Common myeloid progenitor, CD34-positive (primary cell): ENCODE measurements around the gene OPTN.
"Not testable (repeated sequence)": the region's sequence is repeated elsewhere in the genome, so short reads cannot be mapped to it uniquely, and the experiment has no call there.

Source experiments
- CTCF ChIA-PET: fragments of 350-600 bp; sonication (Branson Sonifier 250); formaldehyde crosslinking; loops from one replicate; lab custom pipeline; 2021; ENCODE audit warnings: antibody characterized with exemption; lab: Charles Lee
- POLR2A ChIA-PET: fragments of 350-600 bp; sonication (Branson Sonifier 250); formaldehyde crosslinking; loops from one replicate; lab custom pipeline; 2021; ENCODE audit warnings: antibody characterized with exemption; lab: Charles Lee
- DNase-seq, 3 donors: peaks; one replicate each; pipeline versions ENCODE4 v3.0.0 to v3.0.0-alpha.2; 2013
- H3K27ac ChIP-seq, 2 experiments: 1 replicate in 1 of 2; 2 replicates in 1 of 2; pipeline ENCODE4 v1.7.0; 2013; ENCODE audit warnings: inconsistent platforms in 2 of 2, low read length in 2 of 2, mild to moderate bottlenecking in 2 of 2, low read depth in 1 of 2, moderate library complexity in 1 of 2; ENCODE audit not compliant: severe bottlenecking in 2 of 2, insufficient read depth in 1 of 2, poor library complexity in 1 of 2
- H3K27me3 ChIP-seq, 5 experiments: replicated peaks in 2 of 5; 1 replicate in 3 of 5; 2 replicates in 2 of 5; pipeline versions ENCODE4 v1.6.1 to v1.7.0; 2013; ENCODE audit warnings: low read length in 4 of 5, mild to moderate bottlenecking in 2 of 5, moderate library complexity in 2 of 5, inconsistent platforms in 1 of 5; ENCODE audit not compliant: insufficient read depth in 5 of 5, control insufficient read depth in 4 of 5
- H3K36me3 ChIP-seq, 4 experiments: 1 replicate in 2 of 4; 2 replicates in 2 of 4; pipeline versions ENCODE4 v1.6.1 to v1.7.0; 2013; ENCODE audit warnings: low read length in 3 of 4, control low read depth in 1 of 4, mild to moderate bottlenecking in 1 of 4; ENCODE audit not compliant: control insufficient read depth in 4 of 4, insufficient read depth in 4 of 4
- H3K4me1 ChIP-seq, 4 experiments: 1 replicate in 3 of 4; 2 replicates in 1 of 4; pipeline versions ENCODE4 v1.6.1 to v1.7.1; 2013; ENCODE audit warnings: low read length in 3 of 4, mild to moderate bottlenecking in 3 of 4, control low read depth in 1 of 4, inconsistent platforms in 1 of 4, moderate library complexity in 1 of 4; ENCODE audit not compliant: control insufficient read depth in 4 of 4, insufficient read depth in 4 of 4; ENCODE audit errors: control extremely low read depth in 1 of 4
- H3K4me3 ChIP-seq, 7 experiments: 1 replicate in 4 of 7; 2 replicates in 3 of 7; pipeline versions ENCODE4 v1.5.1 to v1.7.0; 2013; ENCODE audit warnings: mild to moderate bottlenecking in 7 of 7, low read length in 6 of 7, moderate library complexity in 6 of 7, inconsistent platforms in 2 of 7, low read depth in 2 of 7, control low read depth in 1 of 7; ENCODE audit not compliant: insufficient read depth in 4 of 7, control insufficient read depth in 1 of 7; ENCODE audit errors: extremely low read depth in 1 of 7
- H3K9me3 ChIP-seq, 5 experiments: 1 replicate in 4 of 5; 2 replicates in 1 of 5; pipeline versions ENCODE4 v1.6.1 to v1.7.1; 2013; ENCODE audit warnings: low read length in 4 of 5, mild to moderate bottlenecking in 2 of 5, inconsistent platforms in 1 of 5, low read depth in 1 of 5, moderate library complexity in 1 of 5; ENCODE audit not compliant: control insufficient read depth in 4 of 5, insufficient read depth in 2 of 5; ENCODE audit errors: control extremely low read depth in 1 of 5
- WGBS: methylation state at CpG from one replicate; pipeline ENCODE4 v1.1.5; 2013; ENCODE audit not compliant: insufficient coverage; 5-methylcytosine and 5-hydroxymethylcytosine counted together

OPTN gene

GRCh38 chr10:13144814-13145213 lies 44.9 kb downstream of the OPTN start:
- Histone ChIP-seq H3K4me3 (no peak overlapping the region), H3K4me1 (no peaks in the 10 kb centered on the region), H3K36me3 (peaks cover 0 to 19% (median 2%) of the 10 kb centered on the region in 4 experiments), H3K9me3 (peaks cover 0 to 12% (median 2%) of the 10 kb centered on the region in 5 experiments), H3K27ac (no peak overlapping the region), H3K27me3 (no peaks in the 10 kb centered on the region)
- POLR2A ChIA-PET: no interaction called here
- DNase-seq: no peak
- CTCF ChIA-PET: no interaction called here
- 100% methylated on average over 2 of the region's 3 CpGs for WGBS

DNA sequence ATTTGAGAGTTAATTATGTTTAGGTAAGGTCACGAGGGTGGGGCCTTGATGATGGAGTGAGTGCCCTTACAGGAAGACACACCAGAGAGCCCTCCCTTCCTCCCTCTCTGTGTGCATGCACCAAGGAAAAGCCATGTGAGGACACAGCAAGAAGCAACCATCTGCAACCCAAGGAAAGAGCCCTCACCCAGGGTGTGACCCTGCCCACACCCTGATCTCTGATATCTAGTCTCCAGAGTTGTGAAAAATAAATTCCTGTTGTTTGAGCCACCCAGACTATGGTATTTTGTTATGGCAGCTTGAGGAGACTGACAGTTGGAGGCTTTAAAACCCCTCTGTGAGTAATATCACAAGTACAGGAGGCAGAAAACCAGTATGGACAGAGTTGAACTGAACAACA lies 46.4 kb downstream of the OPTN start:
- no peak overlapping the region for H3K4me3 ChIP-seq
- no peaks in the 10 kb centered on the region for H3K27me3 ChIP-seq
- no peak for DNase-seq
- H3K27ac ChIP-seq: no peak overlapping the region
- peaks cover 0 to 12% (median 2%) of the 10 kb centered on the region in 5 experiments for H3K9me3 ChIP-seq
- WGBS: no CpG with 5 or more reads among the region's 1 CpG
- H3K4me1 ChIP-seq: no peaks in the 10 kb centered on the region
- ChIA-PET POLR2A (no interaction called here), CTCF (no interaction called here)
- H3K36me3 ChIP-seq: peaks cover 0 to 10% (median 2%) of the 10 kb centered on the region in 4 experiments

DNA sequence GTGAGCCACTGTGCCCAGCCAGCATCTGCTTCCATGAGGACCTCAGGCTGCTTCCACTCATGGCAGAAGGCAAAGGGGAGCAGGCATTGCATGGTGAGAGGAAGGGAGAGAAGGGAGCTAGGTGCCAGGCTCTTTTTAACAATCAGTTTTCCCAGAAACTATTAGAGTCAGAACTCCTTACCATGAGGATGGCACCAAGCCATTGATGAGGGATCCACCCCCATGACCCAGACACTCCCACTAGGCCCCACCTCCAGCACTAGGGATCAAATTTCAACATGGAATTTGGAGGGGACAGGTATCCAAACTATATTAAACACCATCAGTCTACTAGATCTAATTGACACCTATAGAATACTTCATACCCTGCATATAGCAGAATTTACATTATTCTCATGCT lies 47.2 kb downstream of the OPTN start:
- H3K27me3 ChIP-seq: no peaks in the 10 kb centered on the region
- CTCF ChIA-PET: no interaction called here
- H3K27ac ChIP-seq: no peak overlapping the region
- POLR2A ChIA-PET: no interaction called here
- peaks cover 0 to 12% (median 2%) of the 10 kb centered on the region in 5 experiments for H3K9me3 ChIP-seq
- peaks cover 0 to 8% (median 2%) of the 10 kb centered on the region in 4 experiments for H3K36me3 ChIP-seq
- H3K4me1 ChIP-seq: no peaks in the 10 kb centered on the region
- H3K4me3 ChIP-seq: no peak overlapping the region
- DNase-seq: no peak

DNA sequence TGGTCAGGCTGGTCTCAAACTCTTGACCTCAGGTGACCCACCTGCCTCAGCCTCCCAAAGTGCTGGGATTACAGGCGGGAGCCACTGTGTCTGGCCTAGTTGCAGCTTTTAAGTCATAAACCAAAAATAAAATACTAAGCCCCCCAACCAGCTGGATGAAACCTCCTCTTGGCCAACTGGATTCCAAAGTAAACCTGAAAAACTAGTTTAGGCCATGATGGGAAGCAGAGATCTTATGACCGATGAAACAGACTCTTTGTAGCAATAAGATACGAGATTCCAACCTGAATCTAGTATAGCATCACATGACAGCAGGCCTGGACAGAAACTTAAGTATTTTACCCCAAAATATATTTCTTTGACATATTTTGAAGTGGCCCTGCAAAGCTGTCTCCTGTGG lies 52.3 kb downstream of the OPTN start:
- no peak overlapping the region for H3K4me3 ChIP-seq
- H3K9me3 ChIP-seq: no peaks in the 10 kb centered on the region
- no peaks in the 10 kb centered on the region for H3K27me3 ChIP-seq
- CTCF ChIA-PET: no interaction called here
- H3K27ac ChIP-seq: no peak overlapping the region
- no peak for DNase-seq
- WGBS: 94% methylated on average over 2 of the region's 3 CpGs
- POLR2A ChIA-PET: no interaction called here
- no peaks in the 10 kb centered on the region for H3K4me1 ChIP-seq
- no peaks in the 10 kb centered on the region for H3K36me3 ChIP-seq

DNA sequence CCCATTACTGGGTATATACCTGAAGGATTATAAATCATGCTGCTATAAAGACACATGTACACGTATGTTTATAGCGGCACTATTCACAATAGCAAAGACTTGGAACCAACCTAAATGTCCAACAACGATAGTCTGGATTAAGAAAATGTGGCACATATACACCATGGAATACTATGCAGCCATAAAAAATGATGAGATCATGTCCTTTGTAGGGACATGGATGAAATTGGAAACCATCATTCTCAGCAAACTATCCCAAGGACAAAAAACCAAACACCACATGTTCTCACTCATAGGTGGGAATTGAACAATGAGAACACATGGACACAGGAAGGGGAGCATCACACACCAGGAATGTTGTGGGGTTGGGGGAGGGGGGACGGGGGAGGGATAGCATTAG lies 55.9 kb downstream of the OPTN start:
- H3K27me3 ChIP-seq, POLR2A ChIA-PET, H3K4me3 ChIP-seq, H3K36me3 ChIP-seq, H3K27ac ChIP-seq, H3K9me3 ChIP-seq, CTCF ChIA-PET, H3K4me1 ChIP-seq, DNase-seq: not testable (repeated sequence)
- WGBS: no CpG with 5 or more reads among the region's 4 CpGs

DNA sequence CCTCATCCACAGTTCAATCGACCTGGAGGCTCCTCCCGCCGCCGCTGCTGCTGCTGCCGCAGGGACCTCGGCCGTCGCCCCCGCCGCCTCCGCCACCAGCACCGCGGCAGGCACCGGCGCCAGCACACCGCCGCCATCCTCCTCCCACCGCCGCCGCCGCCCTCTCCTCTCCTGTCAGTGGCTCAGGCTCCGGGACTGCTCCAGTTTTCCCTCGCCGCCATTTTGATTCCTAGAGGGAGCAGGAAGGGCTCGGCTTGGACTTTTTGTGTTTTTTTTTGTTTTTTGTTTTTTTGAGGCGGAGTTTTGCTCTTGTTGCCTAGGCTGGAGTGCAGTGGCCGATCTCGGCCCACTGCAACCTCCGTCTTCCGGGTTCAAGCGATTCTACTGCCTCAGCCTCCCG lies 58.4 kb downstream of the OPTN start:
- ChIA-PET POLR2A (interaction anchor here (0.7 kb wide), 1 partner anchor 144 kb away, joined by 3 read pairs; no protein-coding TSS in a partner anchor), CTCF (no interaction called here)
- WGBS: 58% methylated on average over 13 of the region's 32 CpGs
- H3K36me3 ChIP-seq: no peaks in the 10 kb centered on the region
- no peak overlapping the region for H3K27ac ChIP-seq
- H3K4me1 ChIP-seq: peaks cover 7 to 19% (median 13%) of the 10 kb centered on the region in 4 experiments
- H3K9me3 ChIP-seq: no peaks in the 10 kb centered on the region
- no peaks in the 10 kb centered on the region for H3K27me3 ChIP-seq
- peak in 2 of 3 donors; percentile 9 to 26 for DNase-seq
- H3K4me3 ChIP-seq: peak overlapping the region in 5 of 7 experiments; percentile 35 to 74 (median 53)

GRCh38 chr10:13160934-13161856 lies 61.2 kb downstream of the OPTN start, which contains the start of gene MCM10:
Gene MCM10 (plus strand): TSS chr10:13161558. CDS start chr10:13164203, 2,645 bp downstream.
- H3K4me1 ChIP-seq: peaks cover 7 to 22% (median 13%) of the 10 kb centered on the region in 4 experiments
- CTCF ChIA-PET: interaction anchor here (0.8 to 2.2 kb wide), 10 partner anchors 10 to 211 kb away, joined by 3 to 9 read pairs (median 4); partner anchors contain the start of gene OPTN
- peak within 1 kb of the TSS in 1 of 2 experiments; percentile 46 for H3K27ac ChIP-seq
- peak; percentile 99 for DNase-seq
- H3K9me3 ChIP-seq: no peaks in the 10 kb centered on the region
- H3K4me3 ChIP-seq: peak within 1 kb of the TSS; percentile 51 to 88 (median 77)
- POLR2A ChIA-PET: interaction anchor here (1.2 kb wide), 1 partner anchor 141 kb away, joined by 3 read pairs; no protein-coding TSS in a partner anchor
- H3K27me3 ChIP-seq: no peaks in the 10 kb centered on the region
- peaks cover 0 to 9% (median 0%) of the 10 kb centered on the region in 4 experiments for H3K36me3 ChIP-seq
- 0% methylated on average over 52 of the region's 56 CpGs for WGBS
